B cell (primary cell): ENCODE results near the gene KYAT1. TPM values are rescaled to one million over a fixed set of nuclear protein-coding genes. Genes with fewer than 3 reads are reported as not detected.

Source experiments
- ATAC-seq: fragments of 200-7000 bp; cut with Tn5 transposase; one replicate; pipeline ENCODE4 v1.10.0; 2021; ENCODE audit warnings: low read depth, mild to moderate bottlenecking, moderate number of reproducible peaks, moderate library complexity
- CTCF ChIA-PET: fragments of 350-600 bp; sonication (Branson Sonifier 250); formaldehyde crosslinking; loops from one replicate; lab custom pipeline; 2021; ENCODE audit warnings: antibody characterized with exemption, inconsistent platforms; lab: Charles Lee
- POLR2A ChIA-PET: fragments of 350-600 bp; sonication (Branson Sonifier 250); formaldehyde crosslinking; loops from one replicate; lab custom pipeline; 2021; ENCODE audit warnings: antibody characterized with exemption; lab: Charles Lee
- DNase-seq: peaks from one replicate; pipeline ENCODE4 v3.0.0; 2013
- H2AFZ ChIP-seq: 2 replicates; pipeline ENCODE4 v1.6.1; 2012; ENCODE audit warnings: mild to moderate bottlenecking, low read depth, low read length; ENCODE audit not compliant: insufficient read depth, poor library complexity, severe bottlenecking
- H3K27ac ChIP-seq, 2 donors: 1 replicate in 1 of 2; 2 replicates in 1 of 2; pipeline ENCODE4 v1.5.1; 2012 to 2013; ENCODE audit warnings: low read length in 2 of 2, mild to moderate bottlenecking in 2 of 2, moderate library complexity in 1 of 2
- H3K27me3 ChIP-seq, 4 experiments: fragments of 200-600 bp in 1 of 4; sonication (generic) in 1 of 4; replicated peaks in 1 of 4; 1 replicate in 2 of 4; 2 replicates in 2 of 4; pipeline versions ENCODE4 v1.6.1 to v1.7.0; 2013 to 2016; ENCODE audit warnings: low read length in 3 of 4, mild to moderate bottlenecking in 2 of 4, mixed read lengths in 1 of 4, moderate library complexity in 1 of 4; ENCODE audit not compliant: insufficient read depth in 4 of 4, control insufficient read depth in 3 of 4; ENCODE audit errors: control extremely low read depth in 1 of 4
- H3K36me3 ChIP-seq, 2 experiments: replicated peaks in 1 of 2; 1 replicate in 1 of 2; 2 replicates in 1 of 2; pipeline versions ENCODE4 v1.6.1 to v1.7.1; 2013; ENCODE audit warnings: low read length in 1 of 2; ENCODE audit not compliant: insufficient read depth in 2 of 2, control insufficient read depth in 1 of 2; ENCODE audit errors: control extremely low read depth in 1 of 2, extremely low read depth in 1 of 2
- H3K4me1 ChIP-seq, 2 donors: fragments of 200-600 bp in 1 of 2; sonication (generic) in 1 of 2; 1 replicate in 1 of 2; 2 replicates in 1 of 2; pipeline versions ENCODE4 v1.5.1 to v1.6.1; 2013 to 2017; ENCODE audit warnings: low read length in 2 of 2; ENCODE audit not compliant: control insufficient read depth in 2 of 2, insufficient read depth in 2 of 2
- H3K4me2 ChIP-seq: replicated peaks from 2 replicates; pipeline ENCODE3; 2012; ENCODE audit warnings: mild to moderate bottlenecking, low read depth, low read length; ENCODE audit not compliant: poor library complexity, severe bottlenecking
- H3K4me3 ChIP-seq, 5 experiments: fragments of 200-600 bp in 1 of 5; sonication (generic) in 1 of 5; 1 replicate in 3 of 5; 2 replicates in 2 of 5; pipeline versions ENCODE4 v1.5.1 to v1.7.0; 2011 to 2016; ENCODE audit warnings: low read length in 4 of 5, mild to moderate bottlenecking in 4 of 5, low read depth in 2 of 5, control low read depth in 1 of 5, moderate library complexity in 1 of 5; ENCODE audit not compliant: insufficient read depth in 1 of 5; ENCODE audit errors: control extremely low read depth in 1 of 5, extremely low read depth in 1 of 5
- H3K79me2 ChIP-seq: fragments of 200-600 bp; sonication (generic); one replicate; pipeline ENCODE4 v1.6.0; 2016; ENCODE audit warnings: low read length; ENCODE audit not compliant: control insufficient read depth, insufficient read depth
- H3K9ac ChIP-seq: fragments of 200-600 bp; sonication (generic); 2 replicates; pipeline ENCODE4 v1.6.1; 2017; ENCODE audit warnings: mild to moderate bottlenecking, low read length, moderate library complexity
- H3K9me3 ChIP-seq, 3 donors: one replicate each; pipeline versions ENCODE4 v1.6.1 to v1.7.1; 2013; ENCODE audit warnings: low read length in 2 of 3; ENCODE audit not compliant: control insufficient read depth in 2 of 3, insufficient read depth in 1 of 3; ENCODE audit errors: control extremely low read depth in 1 of 3
- H4K20me1 ChIP-seq: 2 replicates; pipeline ENCODE4 v1.6.0; 2012; ENCODE audit warnings: mild to moderate bottlenecking, low read length; ENCODE audit not compliant: insufficient read depth, control insufficient read depth, poor library complexity, severe bottlenecking
- H3K27ac Mint-ChIP-seq: one replicate; pipeline ENCODE4 v1.8.0; 2021; ENCODE audit warnings: mixed read lengths
- H3K27me3 Mint-ChIP-seq: one replicate; pipeline ENCODE4 v1.8.0; 2021; ENCODE audit warnings: mixed read lengths
- H3K4me1 Mint-ChIP-seq: one replicate; pipeline ENCODE4 v1.8.0; 2021; ENCODE audit warnings: mixed read lengths
- H3K4me3 Mint-ChIP-seq: one replicate; pipeline ENCODE4 v1.8.0; 2021; ENCODE audit warnings: mixed read lengths
- H3K9me3 Mint-ChIP-seq: one replicate; pipeline ENCODE4 v1.8.0; 2022; ENCODE audit warnings: mixed read lengths; ENCODE audit not compliant: insufficient read depth
- EZH2 ChIP-seq: IDR thresholded peaks from 2 replicates; pipeline ENCODE4 v1.6.1; 2012; ENCODE audit warnings: borderline replicate concordance, low read depth, mild to moderate bottlenecking, moderate library complexity, low read length; ENCODE audit not compliant: insufficient read depth, poor library complexity, severe bottlenecking
- WGBS: methylation state at CpG from one replicate; pipeline ENCODE4 v1.1.5; 2013; ENCODE audit warnings: missing lambda C conversion rate; ENCODE audit not compliant: insufficient coverage; 5-methylcytosine and 5-hydroxymethylcytosine counted together
- intact Hi-C: fragments of 100-400 bp; cut with micrococcal nuclease; formaldehyde crosslinking; loops from one replicate; pipeline ENCODE4 v1.10.0; 2022
- polyA plus RNA-seq: library from polyadenylated mRNA; depleted of rRNA; stranded (reverse); fragments of >200 nt; gene quantifications from 2 replicates; pipeline ENCODE4 v1.2.3, GENCODE V29; 2012
- total RNA-seq, 2 donors: library from RNA; stranded (reverse); fragments of 120-200 nt in 1 of 2; gene quantifications; 1 replicate in 1 of 2; 2 replicates in 1 of 2; pipeline versions ENCODE4 v1.2.3 to v1.2.4, GENCODE V29; 2013 to 2022
- TF ChIP-seq, protein P1 (sequence below): fragments of 200-600 bp; IDR thresholded peaks from one replicate; pipeline ENCODE4 v1.8.0; 2022; ENCODE audit warnings: antibody characterized with exemption, mild to moderate bottlenecking

Gene KYAT1
- total and polyA plus RNA-seq, 2 donors (not counting 1 experiment from before 2014, with no cell fraction given) = 7.0 to 16.2 TPM

DNA sequence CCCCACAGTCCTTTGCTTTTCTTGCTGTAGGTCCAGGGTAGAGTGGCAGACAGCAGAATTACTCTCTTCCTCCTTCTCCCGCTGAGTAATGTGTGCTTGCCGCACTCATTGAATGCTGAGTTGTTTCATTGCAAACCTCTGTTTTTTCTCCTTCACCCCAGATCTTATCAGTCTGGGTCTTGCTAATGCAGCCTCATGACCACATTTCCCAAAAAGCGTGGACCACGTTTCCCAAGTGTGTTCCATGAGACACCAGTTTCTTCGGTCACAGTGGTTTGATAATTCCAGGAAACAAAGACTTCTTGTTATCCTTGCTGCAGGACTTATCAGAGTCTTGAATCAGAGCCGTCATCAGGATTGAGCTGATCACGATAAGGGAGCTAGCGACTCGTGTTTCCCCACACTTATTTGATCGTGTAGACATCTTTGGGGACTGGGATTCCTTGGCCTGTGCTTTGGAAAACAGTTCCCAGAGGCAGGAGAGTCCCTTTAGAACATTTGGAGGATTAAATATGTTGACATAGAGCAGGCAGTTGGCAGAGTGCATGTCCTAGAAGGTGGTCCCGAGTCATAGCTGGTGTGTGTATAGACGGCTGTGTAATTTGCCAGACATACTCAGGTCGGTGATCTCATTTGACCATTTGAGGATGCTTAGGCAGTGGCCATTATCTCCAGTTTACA, 4.6 kb upstream of the KYAT1 start:
- 92% methylated on average over 13 of the region's 13 CpGs for WGBS
- Histone ChIP-seq H3K79me2 (peaks cover 75% of the 10 kb centered on the region), H3K4me1 (peaks cover 11 to 22% of the 10 kb centered on the region in 2 donors), H3K4me2 (no peak overlapping the region), H3K36me3 (peaks cover 3 to 30% of the 10 kb centered on the region in 2 experiments), H3K9ac (no peak overlapping the region), H4K20me1 (peaks cover 32% of the 10 kb centered on the region), H3K4me3 (no peak overlapping the region), H2AFZ (no peak overlapping the region), H3K27ac (no peak overlapping the region), H3K27me3 (no peaks in the 10 kb centered on the region), H3K9me3 (no peaks in the 10 kb centered on the region)
- ATAC-seq = no peak
- intact Hi-C loops = no loop called here
- no peak overlapping the region for H3K27ac Mint-ChIP-seq
- POLR2A ChIA-PET = interaction anchor here (1.0 kb wide), 1 partner anchor 8 kb away, joined by 5 read pairs; no protein-coding TSS in a partner anchor
- TF ChIP-seq, protein P1, sequence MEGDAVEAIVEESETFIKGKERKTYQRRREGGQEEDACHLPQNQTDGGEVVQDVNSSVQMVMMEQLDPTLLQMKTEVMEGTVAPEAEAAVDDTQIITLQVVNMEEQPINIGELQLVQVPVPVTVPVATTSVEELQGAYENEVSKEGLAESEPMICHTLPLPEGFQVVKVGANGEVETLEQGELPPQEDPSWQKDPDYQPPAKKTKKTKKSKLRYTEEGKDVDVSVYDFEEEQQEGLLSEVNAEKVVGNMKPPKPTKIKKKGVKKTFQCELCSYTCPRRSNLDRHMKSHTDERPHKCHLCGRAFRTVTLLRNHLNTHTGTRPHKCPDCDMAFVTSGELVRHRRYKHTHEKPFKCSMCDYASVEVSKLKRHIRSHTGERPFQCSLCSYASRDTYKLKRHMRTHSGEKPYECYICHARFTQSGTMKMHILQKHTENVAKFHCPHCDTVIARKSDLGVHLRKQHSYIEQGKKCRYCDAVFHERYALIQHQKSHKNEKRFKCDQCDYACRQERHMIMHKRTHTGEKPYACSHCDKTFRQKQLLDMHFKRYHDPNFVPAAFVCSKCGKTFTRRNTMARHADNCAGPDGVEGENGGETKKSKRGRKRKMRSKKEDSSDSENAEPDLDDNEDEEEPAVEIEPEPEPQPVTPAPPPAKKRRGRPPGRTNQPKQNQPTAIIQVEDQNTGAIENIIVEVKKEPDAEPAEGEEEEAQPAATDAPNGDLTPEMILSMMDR = no peak
- TF ChIP-seq EZH2 = no peak
- H3K4me1 Mint-ChIP-seq = peaks cover 35% of the 10 kb centered on the region
- H3K9me3 Mint-ChIP-seq = no peaks in the 10 kb centered on the region
- no peak for DNase-seq
- no peaks in the 10 kb centered on the region for H3K27me3 Mint-ChIP-seq
- CTCF ChIA-PET = no interaction called here
- peak overlapping the region; percentile 21 for H3K4me3 Mint-ChIP-seq

DNA sequence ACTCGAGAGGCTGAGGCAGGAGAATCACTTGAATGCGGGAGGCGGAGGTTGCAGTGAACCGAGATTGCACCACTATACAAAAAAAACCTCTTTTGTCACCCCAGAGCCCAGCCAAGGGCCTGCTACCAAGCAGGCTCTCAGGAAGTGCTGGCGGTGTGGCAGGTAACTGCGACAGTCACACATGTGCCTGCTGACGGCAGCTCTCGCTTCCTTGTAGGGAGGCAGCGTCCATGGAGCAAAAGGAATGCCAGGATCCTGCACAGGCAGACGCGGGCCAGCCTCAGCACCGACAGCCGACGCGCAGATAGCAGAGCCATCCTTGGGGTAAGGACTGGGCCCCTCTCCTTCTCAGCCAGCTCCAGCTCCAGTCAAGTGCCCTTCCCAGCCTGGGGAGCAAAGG, 4.0 kb upstream of the KYAT1 start:
- Mint-ChIP-seq H3K4me3 (no peak overlapping the region), H3K4me1 (peaks cover 37% of the 10 kb centered on the region), H3K27me3 (no peaks in the 10 kb centered on the region), H3K9me3 (no peaks in the 10 kb centered on the region), H3K27ac (no peak overlapping the region)
- no peak for ATAC-seq
- POLR2A ChIA-PET = no interaction called here
- H3K36me3 ChIP-seq = peaks cover 3 to 29% of the 10 kb centered on the region in 2 experiments
- H3K27me3 ChIP-seq = no peaks in the 10 kb centered on the region
- no peak overlapping the region for H2AFZ ChIP-seq
- DNase-seq = no peak
- intact Hi-C loops = no loop called here
- H3K4me3 ChIP-seq = no peak overlapping the region
- peaks cover 75% of the 10 kb centered on the region for H3K79me2 ChIP-seq
- H4K20me1 ChIP-seq = peaks cover 32% of the 10 kb centered on the region
- 94% methylated on average over 15 of the region's 15 CpGs for WGBS
- no peak overlapping the region for H3K9ac ChIP-seq
- no peak for TF ChIP-seq EZH2
- TF ChIP-seq, protein P1 = no peak
- H3K4me1 ChIP-seq = peaks cover 11 to 25% of the 10 kb centered on the region in 2 donors
- CTCF ChIA-PET = no interaction called here
- no peak overlapping the region for H3K27ac ChIP-seq
- H3K4me2 ChIP-seq = no peak overlapping the region
- H3K9me3 ChIP-seq = no peaks in the 10 kb centered on the region
